ENCODE measurements around the gene ASIC2.

Gene ASIC2

GRCh38 chr17:33152783-33153182 lies 140.3 kb downstream of the ASIC2 start:
- DNase-seq (ENCODE audit: low read depth): no peak

GRCh38 chr17:33151565-33151964 lies 141.5 kb downstream of the ASIC2 start:
- DNase-seq (ENCODE audit: low read depth): no peak

- DNase-seq (ENCODE audit: low read depth): no peak
Measured at GRCh38 chr17:33145941-33146340, 147.2 kb downstream of the ASIC2 start.

GRCh38 chr17:33144837-33145236 lies 148.3 kb downstream of the ASIC2 start:
- no peak for DNase-seq (ENCODE audit: low read depth)

- no peak for DNase-seq (ENCODE audit: low read depth)
Measured at GRCh38 chr17:33142705-33143299, 150.3 kb downstream of the ASIC2 start.

GRCh38 chr17:33140413-33141099 lies 152.5 kb downstream of the ASIC2 start:
- no peak for DNase-seq (ENCODE audit: low read depth)

GRCh38 chr17:33138627-33139026 lies 154.5 kb downstream of the ASIC2 start:
- no peak for DNase-seq (ENCODE audit: low read depth)

GRCh38 chr17:33137426-33137825 lies 155.7 kb downstream of the ASIC2 start:
- DNase-seq (ENCODE audit: low read depth): no peak

- DNase-seq (ENCODE audit: low read depth): no peak
Measured at GRCh38 chr17:33135691-33136090, 157.4 kb downstream of the ASIC2 start.

GRCh38 chr17:33131620-33132019 lies 161.5 kb downstream of the ASIC2 start:
- no peak for DNase-seq (ENCODE audit: low read depth)

- no peak for DNase-seq (ENCODE audit: low read depth)
Measured at GRCh38 chr17:33127706-33128105, 165.4 kb downstream of the ASIC2 start.

GRCh38 chr17:33126086-33126485 lies 167.0 kb downstream of the ASIC2 start:
- no peak for DNase-seq (ENCODE audit: low read depth)

GRCh38 chr17:33125552-33125950 lies 167.5 kb downstream of the ASIC2 start:
- DNase-seq (ENCODE audit: low read depth): no peak

GRCh38 chr17:33124871-33125551 lies 168.1 kb downstream of the ASIC2 start:
- no peak for DNase-seq (ENCODE audit: low read depth)

- DNase-seq (ENCODE audit: low read depth): no peak
Measured at GRCh38 chr17:33124185-33124584, 168.9 kb downstream of the ASIC2 start.

- DNase-seq (ENCODE audit: low read depth): no peak
Measured at GRCh38 chr17:33121756-33122155, 171.3 kb downstream of the ASIC2 start.

- no peak for DNase-seq (ENCODE audit: low read depth)
Measured at GRCh38 chr17:33121272-33121671, 171.8 kb downstream of the ASIC2 start.

- DNase-seq (ENCODE audit: low read depth): no peak
Measured at GRCh38 chr17:33120103-33120502, 173.0 kb downstream of the ASIC2 start.

GRCh38 chr17:33118391-33119075 lies 174.6 kb downstream of the ASIC2 start:
- no peak for DNase-seq (ENCODE audit: low read depth)

GRCh38 chr17:33116021-33116551 lies 177.0 kb downstream of the ASIC2 start:
- no peak for DNase-seq (ENCODE audit: low read depth)

- DNase-seq (ENCODE audit: low read depth): no peak
Measured at GRCh38 chr17:33115366-33115765, 177.7 kb downstream of the ASIC2 start.

GRCh38 chr17:33113991-33114370 lies 179.1 kb downstream of the ASIC2 start:
- no peak for DNase-seq (ENCODE audit: low read depth)
